Measurements from ENCODE around the gene MALRD1. TPM values are rescaled to one million over a fixed set of nuclear protein-coding genes. Genes with fewer than 3 reads are reported as not detected.

Gene MALRD1
- total and polyA plus RNA-seq, 4 donors: 0.17 to 17.9 (median 4.1) TPM

DNA sequence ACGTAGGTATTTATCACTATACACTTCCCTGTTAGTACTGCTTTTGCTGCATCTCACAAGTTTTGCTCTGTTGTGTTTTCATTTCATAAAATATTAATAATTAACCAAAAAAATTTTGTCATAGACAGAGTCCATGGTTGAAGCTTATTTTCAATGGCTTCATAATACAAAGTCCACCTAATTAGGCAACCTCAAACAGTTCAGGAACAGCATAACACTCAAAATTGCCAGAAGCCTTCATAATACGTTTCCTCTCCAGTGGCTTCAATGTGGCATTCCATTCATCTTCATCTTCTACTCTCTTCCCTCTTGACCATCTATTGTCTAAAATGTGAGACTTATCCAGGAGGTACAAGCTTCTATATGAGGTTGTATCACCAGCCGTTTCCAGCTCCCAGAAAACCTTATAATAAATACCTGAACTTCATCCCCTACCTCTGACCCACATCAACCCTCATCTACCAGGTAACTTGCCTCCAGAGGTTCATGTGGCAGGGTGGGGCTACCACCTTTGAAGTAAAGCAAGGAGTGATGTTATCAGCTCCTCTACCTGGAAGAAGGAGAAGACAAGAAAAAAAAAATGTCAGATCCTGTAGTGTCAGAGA is 337.3 kb downstream of the MALRD1 start:
- peaks cover 0 to 3% (median 0%) of the 10 kb centered on the region in 4 donors for H3K9me3 ChIP-seq (ENCODE audit: control insufficient read depth in 4 of 4, insufficient read depth in 3 of 4, low read length in 3 of 4)
- H3K4me3 ChIP-seq: no peak overlapping the region
- no peak overlapping the region for H3K9ac ChIP-seq (ENCODE audit: insufficient read depth in 1 of 2, low read length in 2 of 2)
- DNase-seq (no peak), ATAC-seq (ENCODE audit: insufficient read depth, low FRiP score) (no peak)
- WGBS, 2 donors: 80 to 82% methylated on average over 3 of the region's 3 CpGs
- no peaks in the 10 kb centered on the region for H3K36me3 ChIP-seq (ENCODE audit: control insufficient read depth in 4 of 4, insufficient read depth in 4 of 4, low read length in 4 of 4)
- H3K27ac ChIP-seq (ENCODE audit: low read depth in 1 of 2, low read length in 1 of 2): no peak overlapping the region
- TF ChIP-seq, protein P1, sequence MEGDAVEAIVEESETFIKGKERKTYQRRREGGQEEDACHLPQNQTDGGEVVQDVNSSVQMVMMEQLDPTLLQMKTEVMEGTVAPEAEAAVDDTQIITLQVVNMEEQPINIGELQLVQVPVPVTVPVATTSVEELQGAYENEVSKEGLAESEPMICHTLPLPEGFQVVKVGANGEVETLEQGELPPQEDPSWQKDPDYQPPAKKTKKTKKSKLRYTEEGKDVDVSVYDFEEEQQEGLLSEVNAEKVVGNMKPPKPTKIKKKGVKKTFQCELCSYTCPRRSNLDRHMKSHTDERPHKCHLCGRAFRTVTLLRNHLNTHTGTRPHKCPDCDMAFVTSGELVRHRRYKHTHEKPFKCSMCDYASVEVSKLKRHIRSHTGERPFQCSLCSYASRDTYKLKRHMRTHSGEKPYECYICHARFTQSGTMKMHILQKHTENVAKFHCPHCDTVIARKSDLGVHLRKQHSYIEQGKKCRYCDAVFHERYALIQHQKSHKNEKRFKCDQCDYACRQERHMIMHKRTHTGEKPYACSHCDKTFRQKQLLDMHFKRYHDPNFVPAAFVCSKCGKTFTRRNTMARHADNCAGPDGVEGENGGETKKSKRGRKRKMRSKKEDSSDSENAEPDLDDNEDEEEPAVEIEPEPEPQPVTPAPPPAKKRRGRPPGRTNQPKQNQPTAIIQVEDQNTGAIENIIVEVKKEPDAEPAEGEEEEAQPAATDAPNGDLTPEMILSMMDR (IDR thresholded peaks at IDR 0.05; ENCODE audit: control extremely low read depth, extremely low read depth): no peak
- H3K27me3 ChIP-seq (ENCODE audit: control insufficient read depth in 3 of 3, insufficient read depth in 3 of 3, low read length in 2 of 3): no peaks in the 10 kb centered on the region
- no peaks in the 10 kb centered on the region for H3K4me1 ChIP-seq (ENCODE audit: control insufficient read depth in 5 of 5, insufficient read depth in 5 of 5, low read length in 5 of 5)

GRCh38 chr10:19408924-19409323 is 360.3 kb downstream of the MALRD1 start:
- Histone ChIP-seq H3K9me3 (ENCODE audit: control insufficient read depth in 4 of 4, insufficient read depth in 3 of 4, low read length in 3 of 4) (peaks cover 0 to 6% (median 0%) of the 10 kb centered on the region in 4 donors), H3K36me3 (ENCODE audit: control insufficient read depth in 4 of 4, insufficient read depth in 4 of 4, low read length in 4 of 4) (no peaks in the 10 kb centered on the region), H3K9ac (ENCODE audit: insufficient read depth in 1 of 2, low read length in 2 of 2) (no peak overlapping the region), H3K27me3 (ENCODE audit: control insufficient read depth in 3 of 3, insufficient read depth in 3 of 3, low read length in 2 of 3) (no peaks in the 10 kb centered on the region), H3K4me1 (ENCODE audit: control insufficient read depth in 5 of 5, insufficient read depth in 5 of 5, low read length in 5 of 5) (peaks cover 0 to 3% (median 0%) of the 10 kb centered on the region in 5 donors), H3K4me3 (no peak overlapping the region), H3K27ac (ENCODE audit: low read depth in 1 of 2, low read length in 1 of 2) (no peak overlapping the region)
- DNase-seq: no peak
- TF ChIP-seq, protein P1 (IDR thresholded peaks at IDR 0.05; ENCODE audit: control extremely low read depth, extremely low read depth): no peak
- ATAC-seq (ENCODE audit: insufficient read depth, low FRiP score): no peak
- 99 to 100% methylated on average over 1 of the region's 1 CpG for WGBS, 2 donors

DNA sequence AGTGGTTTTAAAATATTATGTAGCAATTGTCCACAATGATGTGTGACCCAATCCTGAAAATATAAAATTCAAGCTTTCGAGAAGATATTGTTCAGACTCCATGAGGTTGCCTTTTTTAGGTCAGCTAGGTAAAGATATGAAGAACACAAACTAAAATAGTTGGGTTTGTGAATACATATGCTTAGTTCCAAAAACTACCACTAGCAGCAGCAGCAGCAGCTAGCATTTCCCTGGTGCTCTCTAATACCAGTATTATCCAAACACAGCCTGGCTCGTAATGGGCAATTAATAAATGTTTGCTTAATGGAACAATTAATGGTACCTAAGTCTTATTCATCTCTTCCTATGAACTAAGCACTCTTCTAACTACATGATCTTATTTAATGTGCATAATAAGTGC is 362.5 kb downstream of the MALRD1 start:
- H3K9ac ChIP-seq (ENCODE audit: insufficient read depth in 1 of 2, low read length in 2 of 2): no peak overlapping the region
- H3K36me3 ChIP-seq (ENCODE audit: control insufficient read depth in 4 of 4, insufficient read depth in 4 of 4, low read length in 4 of 4): no peaks in the 10 kb centered on the region
- peaks cover 0 to 3% (median 0%) of the 10 kb centered on the region in 5 donors for H3K4me1 ChIP-seq (ENCODE audit: control insufficient read depth in 5 of 5, insufficient read depth in 5 of 5, low read length in 5 of 5)
- H3K27me3 ChIP-seq (ENCODE audit: control insufficient read depth in 3 of 3, insufficient read depth in 3 of 3, low read length in 2 of 3): no peaks in the 10 kb centered on the region
- no peak overlapping the region for H3K4me3 ChIP-seq
- no peak overlapping the region for H3K27ac ChIP-seq (ENCODE audit: low read depth in 1 of 2, low read length in 1 of 2)
- WGBS, 2 donors: 81 to 93% methylated on average over 2 of the region's 2 CpGs
- DNase-seq: no peak
- TF ChIP-seq, protein P1 (IDR thresholded peaks at IDR 0.05; ENCODE audit: control extremely low read depth, extremely low read depth): no peak
- peaks cover 0 to 6% (median 0%) of the 10 kb centered on the region in 4 donors for H3K9me3 ChIP-seq (ENCODE audit: control insufficient read depth in 4 of 4, insufficient read depth in 3 of 4, low read length in 3 of 4)
- ATAC-seq (ENCODE audit: insufficient read depth, low FRiP score): no peak

GRCh38 chr10:19412531-19412930 is 363.9 kb downstream of the MALRD1 start:
- Histone ChIP-seq H3K27me3 (ENCODE audit: control insufficient read depth in 3 of 3, insufficient read depth in 3 of 3, low read length in 2 of 3) (no peaks in the 10 kb centered on the region), H3K4me3 (no peak overlapping the region), H3K4me1 (ENCODE audit: control insufficient read depth in 5 of 5, insufficient read depth in 5 of 5, low read length in 5 of 5) (peaks cover 0 to 3% (median 0%) of the 10 kb centered on the region in 5 donors), H3K9ac (ENCODE audit: insufficient read depth in 1 of 2, low read length in 2 of 2) (no peak overlapping the region), H3K9me3 (ENCODE audit: control insufficient read depth in 4 of 4, insufficient read depth in 3 of 4, low read length in 3 of 4) (peaks cover 0 to 6% (median 0%) of the 10 kb centered on the region in 4 donors), H3K27ac (ENCODE audit: low read depth in 1 of 2, low read length in 1 of 2) (no peak overlapping the region), H3K36me3 (ENCODE audit: control insufficient read depth in 4 of 4, insufficient read depth in 4 of 4, low read length in 4 of 4) (no peaks in the 10 kb centered on the region)
- TF ChIP-seq, protein P1 (IDR thresholded peaks at IDR 0.05; ENCODE audit: control extremely low read depth, extremely low read depth): no peak
- ATAC-seq (ENCODE audit: insufficient read depth, low FRiP score) (no peak), DNase-seq (peak; percentile 15 to 71 (median 56))
